Measurements from ENCODE around the gene PHF13. TPM values are rescaled to one million over a fixed set of nuclear protein-coding genes. Genes with fewer than 3 reads are reported as not detected.

Gene PHF13
- 7.3 and 9.4 TPM in 2 replicates for total RNA-seq (2012; rRNA removed)
- 7.6 and 9.8 TPM in 2 replicates for polyA plus RNA-seq (2012; rRNA removed)
- polyA plus RNA-seq (2012; cell fraction: cytosol; rRNA removed), result 6.4 and 8.4 TPM in 2 replicates
- polyA plus RNA-seq (2012; cell fraction: nucleus; rRNA removed; ENCODE audit: low replicate concordance), result 13.3 and 25.1 TPM in 2 replicates
- Bru-seq, nascent RNA, result percentile 78 among the genes with signal in this experiment
- percentile 80 among the genes with signal in this experiment for BruChase-seq, experiment 1, labeled RNA remaining after a 6-hour chase
- BruChase-seq, experiment 2, labeled RNA remaining after a 2-hour chase, result percentile 90 among the genes with signal in this experiment
- long read RNA-seq, transcript PHF13-201 (4 exons, 3,681 nt), result major isoform, 37 of 59 reads
- long read RNA-seq, partial matches to known transcripts, result 20 of 59 reads
- long read RNA-seq, other reads (novel, unspliced or antisense), result 2 of 59 reads

DNA sequence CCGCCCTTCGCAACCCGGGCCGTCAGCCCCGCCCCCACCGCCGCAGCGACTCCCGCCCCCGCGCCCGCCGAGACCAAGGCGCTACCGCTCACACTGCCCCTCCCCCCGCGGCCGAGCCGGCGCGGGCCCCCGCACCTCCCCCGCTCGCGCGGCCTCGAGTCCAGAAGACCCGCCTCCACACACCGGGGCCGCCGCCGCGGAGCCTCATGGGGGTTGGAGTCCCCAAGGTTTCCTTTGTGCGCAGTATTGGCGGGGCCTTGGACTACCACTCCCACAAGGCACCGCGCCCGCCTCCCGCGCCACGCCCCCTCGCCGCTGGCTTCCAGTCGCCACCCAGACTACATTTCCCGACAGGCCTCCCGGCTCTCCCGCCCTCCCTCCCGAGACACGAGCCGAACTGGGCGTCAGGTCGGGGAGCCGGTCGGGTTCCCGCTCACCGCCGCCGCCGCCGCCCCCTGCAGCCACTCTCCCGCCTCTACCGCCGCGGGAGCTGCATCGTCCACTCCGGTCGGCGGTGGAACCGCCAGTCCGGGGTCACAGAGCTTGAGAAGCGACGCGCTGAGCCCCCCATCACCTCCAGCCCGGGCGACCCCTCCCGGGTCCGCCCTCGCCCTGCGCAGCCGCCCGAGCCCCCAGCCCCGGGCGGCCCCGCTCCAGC, at the start of gene PHF13:
Gene PHF13 (plus strand): TSS at position 371 of the 658 bp plus-strand sequence. CDS start 336 bp downstream, outside the sequence.
- ChIA-PET POLR2A (ENCODE audit: unreplicated experiment) (no interaction called here), CTCF (no interaction called here)
- no peaks in the 10 kb centered on the region for H3K27me3 ChIP-seq (ENCODE audit: control insufficient read depth, insufficient read depth, low read length)
- dilution Hi-C loops (cut with HindIII; ENCODE audit: low sequenced_read_pairs, unreplicated experiment), result no loop called here
- peak within 1 kb of the TSS; percentile 97 for H3K4me3 ChIP-seq (ENCODE audit: insufficient read depth, low read depth, low read length)
- H3K9ac ChIP-seq (ENCODE audit: low read depth, low read length), result peak within 1 kb of the TSS; percentile 86
- H2AFZ ChIP-seq (replicated peaks; ENCODE audit: low read length, poor library complexity), result peak within 1 kb of the TSS; percentile 95
- peak within 1 kb of the TSS; percentile 63 for H2AK5ac ChIP-seq (ENCODE audit: low read depth, low read length)
- H3K9me3 ChIP-seq (ENCODE audit: control insufficient read depth, insufficient read depth, low read length), result no peaks in the 10 kb centered on the region
- H3K4ac ChIP-seq (ENCODE audit: low read depth, low read length), result peak within 1 kb of the TSS; percentile 79
- H3K56ac ChIP-seq (ENCODE audit: extremely low read depth, insufficient read depth, low read length), result peak within 1 kb of the TSS; percentile 84
- peak within 1 kb of the TSS; percentile 90 for H3K4me2 ChIP-seq (ENCODE audit: low read depth, low read length)
- peak within 1 kb of the TSS; percentile 3 to 61; a peak in 3 of 4 replicates for H4K8ac ChIP-seq (ENCODE audit: low read depth in 2 of 2, low read length in 2 of 2)
- peak within 1 kb of the TSS; percentile 99 for H2AK9ac ChIP-seq (replicated peaks; ENCODE audit: low read depth, low read length, poor library complexity)
- H3K14ac ChIP-seq (replicated peaks; ENCODE audit: low read depth, low read length), result peak within 1 kb of the TSS; percentile 94
- peak within 1 kb of the TSS; percentile 50 for H4K91ac ChIP-seq (ENCODE audit: insufficient read depth, low read depth, low read length)
- ATAC-seq (ENCODE audit: low read depth), result peak; percentile 91
- DNase-seq, result peak; percentile 99
- H2BK120ac ChIP-seq (ENCODE audit: low read depth, low read length), result peak within 1 kb of the TSS; percentile 53; the same call in 1 of the 2 replicates
- BruUV-seq (replicated peaks), result no TSS peak
- no peak within 1 kb of the TSS for H2BK20ac ChIP-seq (ENCODE audit: low read depth, low read length)
- peak within 1 kb of the TSS; percentile 93 for H2BK5ac ChIP-seq (ENCODE audit: low read depth, low read length, poor library complexity, severe bottlenecking)
- intact Hi-C loops (cut with micrococcal nuclease), result loop anchor here (1.0 kb wide), 1 partner anchor 9 kb away; no protein-coding TSS in a partner anchor
- H3K18ac ChIP-seq (ENCODE audit: low read depth, low read length), result peak within 1 kb of the TSS; percentile 84
- peak within 1 kb of the TSS; percentile 90 for H3K23ac ChIP-seq (ENCODE audit: low read depth, low read length)
- in situ Hi-C loops (cut with MboI; ENCODE audit: low sequenced_read_pairs), result no loop called here
- H3K27ac ChIP-seq (ENCODE audit: insufficient read depth, low read length), result peak within 1 kb of the TSS; percentile 93
- H3K4me1 ChIP-seq (ENCODE audit: control insufficient read depth, insufficient read depth, low read length), result peaks cover 5% of the 10 kb centered on the region
- WGBS, 2 experiments (ENCODE audit: extremely low coverage in 2 of 2, insufficient read length in 1 of 2), result 0% methylated on average over 22 of the region's 84 CpGs; no CpG with 5 or more reads in 1 of the 2 experiments
- peaks cover 6% of the 10 kb centered on the region for H3K36me3 ChIP-seq (ENCODE audit: control insufficient read depth, insufficient read depth, low read length)
- H3K79me1 ChIP-seq (ENCODE audit: low read depth in 1 of 2, low read length in 2 of 2), result peaks cover 20 to 44% of the 10 kb centered on the region in 2 experiments
- H4K5ac ChIP-seq (ENCODE audit: low read depth, low read length), result peak within 1 kb of the TSS; percentile 44; the same call in 1 of the 2 replicates
- peak within 1 kb of the TSS; percentile 4; the same call in 1 of the 3 replicates for H2BK15ac ChIP-seq (ENCODE audit: low read depth, low read length)
- peaks cover 26% of the 10 kb centered on the region for H4K20me1 ChIP-seq (ENCODE audit: insufficient read depth, low read length)
- no peaks in the 10 kb centered on the region; the same call in 1 of the 2 replicates for H3K9me1 ChIP-seq (ENCODE audit: insufficient read depth, low read length)
- TF ChIP-seq CEBPB (IDR thresholded peaks at IDR 0.05; ENCODE audit: low read depth, low read length) (no peak), USF2 (IDR thresholded peaks at IDR 0.05; ENCODE audit: low read depth, low read length) (no peak; the same call in 1 of the 2 replicates), POLR2A (IDR thresholded peaks at IDR 0.05; ENCODE audit: low read depth, low read length) (0 out of 2 replicates have a peak, but pooled peaks have one; percentile 43), SMC3 (IDR thresholded peaks at IDR 0.05; ENCODE audit: low read depth, low read length) (no peak), MXI1 (IDR thresholded peaks at IDR 0.05; ENCODE audit: borderline replicate concordance, low read depth, low read length) (peak; percentile 54; the same call in 1 of the 2 replicates), RFX5 (IDR thresholded peaks at IDR 0.05; ENCODE audit: low read depth, low read length) (no peak), CHD1 (IDR thresholded peaks at IDR 0.05; ENCODE audit: low read depth, low read length) (no peak), MAZ (IDR thresholded peaks at IDR 0.05; ENCODE audit: borderline replicate concordance, low read depth, low read length) (peak; percentile 78; the same call in 1 of the 2 replicates), NFE2L2 (IDR thresholded peaks at IDR 0.05; ENCODE audit: low read depth, low read length) (no peak), BHLHE40 (IDR thresholded peaks at IDR 0.05; ENCODE audit: low read depth, low read length) (no peak)
- TF ChIP-seq, protein P1, sequence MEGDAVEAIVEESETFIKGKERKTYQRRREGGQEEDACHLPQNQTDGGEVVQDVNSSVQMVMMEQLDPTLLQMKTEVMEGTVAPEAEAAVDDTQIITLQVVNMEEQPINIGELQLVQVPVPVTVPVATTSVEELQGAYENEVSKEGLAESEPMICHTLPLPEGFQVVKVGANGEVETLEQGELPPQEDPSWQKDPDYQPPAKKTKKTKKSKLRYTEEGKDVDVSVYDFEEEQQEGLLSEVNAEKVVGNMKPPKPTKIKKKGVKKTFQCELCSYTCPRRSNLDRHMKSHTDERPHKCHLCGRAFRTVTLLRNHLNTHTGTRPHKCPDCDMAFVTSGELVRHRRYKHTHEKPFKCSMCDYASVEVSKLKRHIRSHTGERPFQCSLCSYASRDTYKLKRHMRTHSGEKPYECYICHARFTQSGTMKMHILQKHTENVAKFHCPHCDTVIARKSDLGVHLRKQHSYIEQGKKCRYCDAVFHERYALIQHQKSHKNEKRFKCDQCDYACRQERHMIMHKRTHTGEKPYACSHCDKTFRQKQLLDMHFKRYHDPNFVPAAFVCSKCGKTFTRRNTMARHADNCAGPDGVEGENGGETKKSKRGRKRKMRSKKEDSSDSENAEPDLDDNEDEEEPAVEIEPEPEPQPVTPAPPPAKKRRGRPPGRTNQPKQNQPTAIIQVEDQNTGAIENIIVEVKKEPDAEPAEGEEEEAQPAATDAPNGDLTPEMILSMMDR (conservative IDR thresholded peaks at IDR 0.05; ENCODE audit: low read depth, low read length), result no peak
- TF ChIP-seq, protein P2, sequence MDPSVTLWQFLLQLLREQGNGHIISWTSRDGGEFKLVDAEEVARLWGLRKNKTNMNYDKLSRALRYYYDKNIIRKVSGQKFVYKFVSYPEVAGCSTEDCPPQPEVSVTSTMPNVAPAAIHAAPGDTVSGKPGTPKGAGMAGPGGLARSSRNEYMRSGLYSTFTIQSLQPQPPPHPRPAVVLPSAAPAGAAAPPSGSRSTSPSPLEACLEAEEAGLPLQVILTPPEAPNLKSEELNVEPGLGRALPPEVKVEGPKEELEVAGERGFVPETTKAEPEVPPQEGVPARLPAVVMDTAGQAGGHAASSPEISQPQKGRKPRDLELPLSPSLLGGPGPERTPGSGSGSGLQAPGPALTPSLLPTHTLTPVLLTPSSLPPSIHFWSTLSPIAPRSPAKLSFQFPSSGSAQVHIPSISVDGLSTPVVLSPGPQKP (IDR thresholded peaks at IDR 0.05; ENCODE audit: borderline replicate concordance, low read depth, low read length), result no peak
